ENCODE data around the gene ITGA7.

Gene ITGA7

GRCh38 chr12:55733021-55733555 is 25.4 kb upstream of the ITGA7 start:
- DNase-seq (ENCODE audit: low read depth) = no peak

- DNase-seq (ENCODE audit: low read depth) = no peak
These were observed 24.6 kb upstream of the ITGA7 start for GRCh38 chr12:55732288-55732687.

GRCh38 chr12:55729819-55730818 is 22.4 kb upstream of the ITGA7 start:
- no peak for DNase-seq (ENCODE audit: low read depth)

- DNase-seq (ENCODE audit: low read depth) = peak; percentile 66
These were observed 21.5 kb upstream of the ITGA7 start, which contains the start of gene CD63 for GRCh38 chr12:55728939-55729818. Gene CD63, minus strand, starts transcription at chr12:55729009. Its CDS starts 668 bp downstream, at chr12:55728341.

- no peak for DNase-seq (ENCODE audit: low read depth)
These were observed 20.7 kb upstream of the ITGA7 start for GRCh38 chr12:55728186-55728938.

GRCh38 chr12:55727643-55728185 is 20.0 kb upstream of the ITGA7 start:
- DNase-seq (ENCODE audit: low read depth) = no peak

- DNase-seq (ENCODE audit: low read depth) = no peak
These were observed 19.3 kb upstream of the ITGA7 start for GRCh38 chr12:55726971-55727370.

GRCh38 chr12:55725556-55725955 is 17.9 kb upstream of the ITGA7 start:
- DNase-seq (ENCODE audit: low read depth) = no peak

GRCh38 chr12:55724940-55725309 is 17.2 kb upstream of the ITGA7 start:
- no peak for DNase-seq (ENCODE audit: low read depth)

- DNase-seq (ENCODE audit: low read depth) = no peak
These were observed 16.7 kb upstream of the ITGA7 start for GRCh38 chr12:55724226-55724939.

GRCh38 chr12:55723516-55724225 is 16.0 kb upstream of the ITGA7 start:
- no peak for DNase-seq (ENCODE audit: low read depth)

GRCh38 chr12:55722948-55723347 is 15.2 kb upstream of the ITGA7 start:
- no peak for DNase-seq (ENCODE audit: low read depth)

- DNase-seq (ENCODE audit: low read depth) = no peak
These were observed 14.0 kb upstream of the ITGA7 start for GRCh38 chr12:55721601-55722213.

- no peak for DNase-seq (ENCODE audit: low read depth)
These were observed 13.3 kb upstream of the ITGA7 start for GRCh38 chr12:55720894-55721444.

- no peak for DNase-seq (ENCODE audit: low read depth)
These were observed 12.4 kb upstream of the ITGA7 start, which contains the start of gene RDH5 for GRCh38 chr12:55720071-55720564. Gene RDH5, plus strand, starts transcription at chr12:55720393. Its CDS starts 792 bp downstream, at chr12:55721185.

GRCh38 chr12:55719371-55719770 is 11.7 kb upstream of the ITGA7 start:
- no peak for DNase-seq (ENCODE audit: low read depth)

- DNase-seq (ENCODE audit: low read depth) = no peak
These were observed 11.0 kb upstream of the ITGA7 start for GRCh38 chr12:55718624-55719275.

- no peak for DNase-seq (ENCODE audit: low read depth)
These were observed 10.3 kb upstream of the ITGA7 start for GRCh38 chr12:55718015-55718414.
